HEK293 (cell line): ENCODE measurements around the gene SIMC1.
"Not testable (repeated sequence)": the region's sequence is repeated elsewhere in the genome, so short reads cannot be mapped to it uniquely, and the experiment has no call there.

Experiments
- CTCF ChIA-PET: fragments of 350-600 bp; formaldehyde crosslinking; extraction: SDS; loops from one replicate; lab custom pipeline; 2021; ENCODE audit warnings: antibody characterized with exemption; lab: Yijun Ruan, JAX
- POLR2A ChIA-PET: fragments of 300-600 bp; formaldehyde crosslinking; extraction: SDS; loops from one replicate; lab custom pipeline; 2020; ENCODE audit warnings: antibody characterized with exemption, inconsistent platforms; lab: Yijun Ruan, JAX
- H3K27ac ChIP-seq: fragments of 200-500 bp; sonication (Bioruptor generic); 2 replicates; pipeline ENCODE4 v1.5.1; 2014; ENCODE audit warnings: low read depth, low read length, control low read depth, inconsistent platforms; ENCODE audit errors: extremely low read depth
- H3K36me3 ChIP-seq, 2 experiments: fragments of 200-500 bp in 1 of 2; sonication (Bioruptor generic) in 1 of 2; 1 replicate in 1 of 2; 2 replicates in 1 of 2; pipeline ENCODE4 v1.5.1; 2014 to 2017; ENCODE audit warnings: inconsistent platforms in 2 of 2, low read length in 2 of 2; ENCODE audit not compliant: control insufficient read depth in 2 of 2, insufficient read depth in 1 of 2
- H3K4me1 ChIP-seq: fragments of 200-500 bp; sonication (Bioruptor generic); 2 replicates; pipeline ENCODE4 v1.5.1; 2014; ENCODE audit warnings: mild to moderate bottlenecking, low read length, inconsistent platforms; ENCODE audit not compliant: control insufficient read depth, insufficient read depth
- H3K4me3 ChIP-seq: 2 replicates; pipeline ENCODE4 v1.5.1; 2011; ENCODE audit warnings: low read depth, mild to moderate bottlenecking, control low read depth, low read length, moderate library complexity
- H3K9me3 ChIP-seq: fragments of 200-500 bp; sonication (Bioruptor generic); 2 replicates; pipeline ENCODE4 v1.5.1; 2014; ENCODE audit warnings: low read depth, low read length, inconsistent platforms; ENCODE audit not compliant: control insufficient read depth, insufficient read depth
- EGR2 ChIP-seq: fragments of 450-650 bp; formaldehyde crosslinking; IDR thresholded peaks from 2 replicates; pipeline ENCODE4 v1.5.1; 2016; ENCODE audit warnings: low read depth, missing biosample characterization, missing genetic modification characterization
- FEZF1 ChIP-seq: fragments of 450-650 bp; formaldehyde crosslinking; IDR thresholded peaks from 2 replicates; pipeline ENCODE4 v1.5.1; 2016; ENCODE audit warnings: missing biosample characterization, missing genetic modification characterization
- KLF1 ChIP-seq: fragments of 450-650 bp; formaldehyde crosslinking; IDR thresholded peaks from 2 replicates; pipeline ENCODE4 v1.5.1; 2016; ENCODE audit warnings: missing biosample characterization, missing genetic modification characterization
- KLF9 ChIP-seq: fragments of 450-650 bp; formaldehyde crosslinking; IDR thresholded peaks from 2 replicates; pipeline ENCODE4 v1.5.1; 2016; ENCODE audit warnings: missing biosample characterization, missing genetic modification characterization, low read depth
- SCRT2 ChIP-seq: fragments of 450-650 bp; formaldehyde crosslinking; IDR thresholded peaks from 2 replicates; pipeline ENCODE4 v1.5.1; 2016; ENCODE audit warnings: missing biosample characterization, missing genetic modification characterization
- SP2 ChIP-seq: fragments of 450-650 bp; formaldehyde crosslinking; IDR thresholded peaks from 2 replicates; pipeline ENCODE4 v1.5.1; 2016; ENCODE audit warnings: missing biosample characterization, missing genetic modification characterization
- SP3 ChIP-seq: fragments of 450-650 bp; formaldehyde crosslinking; IDR thresholded peaks from 2 replicates; pipeline ENCODE4 v1.5.1; 2016; ENCODE audit warnings: missing biosample characterization, missing genetic modification characterization
- ZBTB17 ChIP-seq: fragments of 450-650 bp; formaldehyde crosslinking; IDR thresholded peaks from 2 replicates; pipeline ENCODE4 v1.5.1; 2016; ENCODE audit warnings: missing biosample characterization, missing genetic modification characterization
- ZBTB20 ChIP-seq: fragments of 450-650 bp; formaldehyde crosslinking; IDR thresholded peaks from 2 replicates; pipeline ENCODE4 v1.5.1; 2016; ENCODE audit warnings: missing biosample characterization, missing genetic modification characterization
- ZBTB8A ChIP-seq: fragments of 450-650 bp; formaldehyde crosslinking; IDR thresholded peaks from 2 replicates; pipeline ENCODE4 v1.5.1; 2016; ENCODE audit warnings: missing biosample characterization, missing genetic modification characterization
- ZFHX2 ChIP-seq: fragments of 450-650 bp; formaldehyde crosslinking; conservative IDR thresholded peaks from 2 replicates; pipeline ENCODE4 v1.5.1; 2016; ENCODE audit warnings: missing biosample characterization, missing genetic modification characterization
- ZIC2 ChIP-seq: fragments of 450-650 bp; formaldehyde crosslinking; IDR thresholded peaks from 2 replicates; pipeline ENCODE4 v1.5.1; 2016; ENCODE audit warnings: missing biosample characterization, missing genetic modification characterization
- ZNF146 ChIP-seq: fragments of 450-650 bp; formaldehyde crosslinking; IDR thresholded peaks from 2 replicates; pipeline ENCODE4 v1.5.1; 2016; ENCODE audit warnings: missing biosample characterization, missing genetic modification characterization
- ZNF335 ChIP-seq: fragments of 450-650 bp; formaldehyde crosslinking; conservative IDR thresholded peaks from 2 replicates; pipeline ENCODE4 v1.5.1; 2016; ENCODE audit warnings: missing biosample characterization, missing genetic modification characterization
- ZNF449 ChIP-seq: fragments of 450-650 bp; formaldehyde crosslinking; IDR thresholded peaks from 2 replicates; pipeline ENCODE4 v1.5.1; 2017; ENCODE audit warnings: missing biosample characterization, mild to moderate bottlenecking, missing genetic modification characterization, moderate library complexity
- ZNF600 ChIP-seq: fragments of 450-650 bp; formaldehyde crosslinking; IDR thresholded peaks from 2 replicates; pipeline ENCODE4 v1.5.1; 2016; ENCODE audit warnings: missing biosample characterization, missing genetic modification characterization
- TF ChIP-seq, protein P1 (sequence below): fragments of 450-650 bp; formaldehyde crosslinking; IDR thresholded peaks from 2 replicates; pipeline ENCODE4 v1.5.1; 2016; ENCODE audit warnings: missing biosample characterization, missing genetic modification characterization
- TF ChIP-seq, protein P2 (sequence below): fragments of 450-650 bp; formaldehyde crosslinking; optimal IDR thresholded peaks from 2 replicates; pipeline ENCODE3; 2016; ENCODE audit warnings: missing biosample characterization, mild to moderate bottlenecking, missing genetic modification characterization
- TF ChIP-seq, protein P3 (sequence below): fragments of 450-650 bp; formaldehyde crosslinking; IDR thresholded peaks from 2 replicates; pipeline ENCODE4 v1.5.1; 2016; ENCODE audit warnings: missing biosample characterization, missing genetic modification characterization
- TF ChIP-seq, protein P4 (sequence below): fragments of 450-650 bp; formaldehyde crosslinking; IDR thresholded peaks from 2 replicates; pipeline ENCODE4 v1.5.1; 2016; ENCODE audit warnings: missing biosample characterization, missing genetic modification characterization

SIMC1 gene

DNA sequence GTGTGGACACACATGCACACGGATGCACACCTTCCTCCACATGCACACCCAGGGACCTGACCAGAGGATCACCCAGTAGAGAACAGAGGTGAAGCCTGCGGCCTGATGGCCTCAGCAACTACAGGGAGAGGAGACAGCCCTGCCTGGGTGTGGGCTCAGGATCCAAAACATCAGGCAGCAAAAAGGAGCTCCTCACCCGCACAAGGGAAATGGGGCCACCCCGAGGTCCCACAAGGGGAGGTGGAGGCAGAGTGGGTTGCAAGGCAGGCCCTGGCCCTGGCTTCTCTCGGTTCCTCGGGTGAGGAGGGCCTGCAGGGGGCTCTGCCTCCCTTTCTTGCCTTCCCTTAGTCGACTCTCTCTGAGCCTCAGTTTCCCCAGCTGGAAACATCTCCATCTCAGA lies 41.4 kb upstream of the SIMC1 start:
- H3K4me1 ChIP-seq, H3K36me3 ChIP-seq, POLR2A ChIA-PET, H3K27ac ChIP-seq, CTCF ChIA-PET, H3K9me3 ChIP-seq, H3K4me3 ChIP-seq: not testable (repeated sequence)

DNA sequence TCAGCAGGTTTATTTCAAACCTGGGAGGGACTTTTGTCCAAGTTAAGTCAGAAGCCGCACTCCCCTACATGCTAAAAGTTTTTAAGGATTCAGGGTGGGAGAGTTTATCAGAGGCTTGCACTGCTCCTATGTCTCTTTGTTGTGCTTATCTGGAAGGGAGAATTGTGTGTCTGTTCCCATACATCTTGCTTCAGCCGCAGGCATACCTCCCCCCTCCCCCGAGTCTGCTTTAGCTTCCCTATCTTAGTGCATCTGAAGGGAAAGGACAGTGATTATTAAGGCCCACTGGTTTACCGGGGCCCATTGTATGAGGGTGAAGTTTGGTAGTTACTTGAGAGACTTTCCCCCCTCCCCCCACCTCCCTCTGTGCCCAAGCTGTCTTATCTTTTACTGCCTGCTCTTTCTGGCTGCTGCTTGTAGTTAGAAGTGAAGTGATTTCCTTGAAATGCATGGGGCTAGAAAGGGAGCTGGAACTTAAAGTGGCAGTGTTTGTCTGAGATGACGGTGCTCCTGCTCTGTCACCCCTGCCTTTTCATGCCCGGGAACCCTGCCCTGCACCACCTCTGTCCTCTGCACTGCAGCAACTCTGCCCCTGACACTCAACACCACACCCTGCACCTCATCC lies 40.9 kb upstream of the SIMC1 start:
- H3K9me3 ChIP-seq, H3K27ac ChIP-seq, H3K4me1 ChIP-seq, CTCF ChIA-PET: not testable (repeated sequence)
- peak; percentile 68 for TF ChIP-seq FEZF1
- TF ChIP-seq, all 188 proteins: peak for 1; not testable (repeated sequence) for 187
- H3K36me3 ChIP-seq, POLR2A ChIA-PET, H3K4me3 ChIP-seq: not testable (repeated sequence)

GRCh38 chr5:176198299-176198698 lies 39.9 kb upstream of the SIMC1 start:
- H3K4me3 ChIP-seq, H3K36me3 ChIP-seq, CTCF ChIA-PET, H3K9me3 ChIP-seq, H3K27ac ChIP-seq, POLR2A ChIA-PET, H3K4me1 ChIP-seq: not testable (repeated sequence)
- TF ChIP-seq ZNF146 (tag by site-specific recombination): peak; percentile 99
- TF ChIP-seq, protein P1, sequence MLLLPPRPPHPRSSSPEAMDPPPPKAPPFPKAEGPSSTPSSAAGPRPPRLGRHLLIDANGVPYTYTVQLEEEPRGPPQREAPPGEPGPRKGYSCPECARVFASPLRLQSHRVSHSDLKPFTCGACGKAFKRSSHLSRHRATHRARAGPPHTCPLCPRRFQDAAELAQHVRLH (tag by site-specific recombination): peak; percentile 71; the same call in 1 of the 2 replicates

GRCh38 chr5:176198991-176199733 lies 39.1 kb upstream of the SIMC1 start:
- H3K36me3 ChIP-seq, CTCF ChIA-PET, H3K4me1 ChIP-seq, H3K27ac ChIP-seq, H3K9me3 ChIP-seq, POLR2A ChIA-PET: not testable (repeated sequence)
- peak; percentile 67 for TF ChIP-seq ZFHX2 (tag by site-specific recombination)
- TF ChIP-seq, protein P2, sequence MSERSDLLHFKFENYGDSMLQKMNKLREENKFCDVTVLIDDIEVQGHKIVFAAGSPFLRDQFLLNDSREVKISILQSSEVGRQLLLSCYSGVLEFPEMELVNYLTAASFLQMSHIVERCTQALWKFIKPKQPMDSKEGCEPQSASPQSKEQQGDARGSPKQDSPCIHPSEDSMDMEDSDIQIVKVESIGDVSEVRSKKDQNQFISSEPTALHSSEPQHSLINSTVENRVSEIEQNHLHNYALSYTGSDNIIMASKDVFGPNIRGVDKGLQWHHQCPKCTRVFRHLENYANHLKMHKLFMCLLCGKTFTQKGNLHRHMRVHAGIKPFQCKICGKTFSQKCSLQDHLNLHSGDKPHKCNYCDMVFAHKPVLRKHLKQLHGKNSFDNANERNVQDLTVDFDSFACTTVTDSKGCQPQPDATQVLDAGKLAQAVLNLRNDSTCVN (tag by site-specific recombination): peak; percentile 96
- TF ChIP-seq, protein P3, sequence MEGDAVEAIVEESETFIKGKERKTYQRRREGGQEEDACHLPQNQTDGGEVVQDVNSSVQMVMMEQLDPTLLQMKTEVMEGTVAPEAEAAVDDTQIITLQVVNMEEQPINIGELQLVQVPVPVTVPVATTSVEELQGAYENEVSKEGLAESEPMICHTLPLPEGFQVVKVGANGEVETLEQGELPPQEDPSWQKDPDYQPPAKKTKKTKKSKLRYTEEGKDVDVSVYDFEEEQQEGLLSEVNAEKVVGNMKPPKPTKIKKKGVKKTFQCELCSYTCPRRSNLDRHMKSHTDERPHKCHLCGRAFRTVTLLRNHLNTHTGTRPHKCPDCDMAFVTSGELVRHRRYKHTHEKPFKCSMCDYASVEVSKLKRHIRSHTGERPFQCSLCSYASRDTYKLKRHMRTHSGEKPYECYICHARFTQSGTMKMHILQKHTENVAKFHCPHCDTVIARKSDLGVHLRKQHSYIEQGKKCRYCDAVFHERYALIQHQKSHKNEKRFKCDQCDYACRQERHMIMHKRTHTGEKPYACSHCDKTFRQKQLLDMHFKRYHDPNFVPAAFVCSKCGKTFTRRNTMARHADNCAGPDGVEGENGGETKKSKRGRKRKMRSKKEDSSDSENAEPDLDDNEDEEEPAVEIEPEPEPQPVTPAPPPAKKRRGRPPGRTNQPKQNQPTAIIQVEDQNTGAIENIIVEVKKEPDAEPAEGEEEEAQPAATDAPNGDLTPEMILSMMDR (tag by site-specific recombination): peak; percentile 23; the same call in 1 of the 2 replicates
- peak; percentile 27; the same call in 1 of the 2 replicates for TF ChIP-seq ZBTB20 (tag by site-specific recombination)
- TF ChIP-seq SP3 (tag by site-specific recombination): peak; percentile 50
- TF ChIP-seq ZIC2 (tag by site-specific recombination): peak; percentile 30; the same call in 1 of the 2 replicates
- peak; percentile 51 for TF ChIP-seq SP2 (tag by site-specific recombination)
- peak; percentile 51 for TF ChIP-seq KLF1 (tag by site-specific recombination)
- TF ChIP-seq, protein P4, sequence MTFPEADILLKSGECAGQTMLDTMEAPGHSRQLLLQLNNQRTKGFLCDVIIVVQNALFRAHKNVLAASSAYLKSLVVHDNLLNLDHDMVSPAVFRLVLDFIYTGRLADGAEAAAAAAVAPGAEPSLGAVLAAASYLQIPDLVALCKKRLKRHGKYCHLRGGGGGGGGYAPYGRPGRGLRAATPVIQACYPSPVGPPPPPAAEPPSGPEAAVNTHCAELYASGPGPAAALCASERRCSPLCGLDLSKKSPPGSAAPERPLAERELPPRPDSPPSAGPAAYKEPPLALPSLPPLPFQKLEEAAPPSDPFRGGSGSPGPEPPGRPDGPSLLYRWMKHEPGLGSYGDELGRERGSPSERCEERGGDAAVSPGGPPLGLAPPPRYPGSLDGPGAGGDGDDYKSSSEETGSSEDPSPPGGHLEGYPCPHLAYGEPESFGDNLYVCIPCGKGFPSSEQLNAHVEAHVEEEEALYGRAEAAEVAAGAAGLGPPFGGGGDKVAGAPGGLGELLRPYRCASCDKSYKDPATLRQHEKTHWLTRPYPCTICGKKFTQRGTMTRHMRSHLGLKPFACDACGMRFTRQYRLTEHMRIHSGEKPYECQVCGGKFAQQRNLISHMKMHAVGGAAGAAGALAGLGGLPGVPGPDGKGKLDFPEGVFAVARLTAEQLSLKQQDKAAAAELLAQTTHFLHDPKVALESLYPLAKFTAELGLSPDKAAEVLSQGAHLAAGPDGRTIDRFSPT: peak; percentile 85
- TF ChIP-seq ZNF600 (tag by site-specific recombination): peak; percentile 90
- TF ChIP-seq KLF9: peak; percentile 78
- TF ChIP-seq ZNF449 (tag by site-specific recombination): peak; percentile 87
- TF ChIP-seq SCRT2: 0 out of 2 replicates have a peak, but pooled peaks have one; percentile 34
- TF ChIP-seq ZNF335 (tag by site-specific recombination): peak; percentile 66
- TF ChIP-seq ZBTB17 (tag by site-specific recombination): 0 out of 2 replicates have a peak, but pooled peaks have one; percentile 17
- TF ChIP-seq EGR2 (tag by site-specific recombination): peak; percentile 78
- TF ChIP-seq ZBTB8A: peak; percentile 39; the same call in 1 of the 2 replicates
- H3K4me3 ChIP-seq: peak overlapping the region; percentile 28
